Germinal center (tissue), 1 donor: ENCODE data around the gene PFDN2.

Experiments used
- DNase-seq: peaks from one replicate; pipeline ENCODE4 v3.0.0; 2012; ENCODE audit warnings: mixed read lengths, low spot score

PFDN2 gene

GRCh38 chr1:161099090-161099802, 18.6 kb downstream of the PFDN2 start:
- no peak for DNase-seq

GRCh38 chr1:161098210-161099068, 19.4 kb downstream of the PFDN2 start, which contains the start of gene KLHDC9:
TSS of gene KLHDC9 (plus strand) at chr1:161098361. CDS start at chr1:161098536, 175 bp downstream.
- DNase-seq, result peak; percentile 77

GRCh38 chr1:161096530-161096929, 21.3 kb downstream of the PFDN2 start:
- DNase-seq, result no peak

- no peak for DNase-seq
These were observed 21.8 kb downstream of the PFDN2 start for GRCh38 chr1:161096015-161096414.

GRCh38 chr1:161095230-161095629, 22.6 kb downstream of the PFDN2 start:
- no peak for DNase-seq

- DNase-seq, result no peak
These were observed 23.4 kb downstream of the PFDN2 start for GRCh38 chr1:161094481-161094880.

GRCh38 chr1:161092621-161093028, 25.2 kb downstream of the PFDN2 start:
- no peak for DNase-seq

- DNase-seq, result no peak
These were observed 25.9 kb downstream of the PFDN2 start for GRCh38 chr1:161091796-161092507.

DNA sequence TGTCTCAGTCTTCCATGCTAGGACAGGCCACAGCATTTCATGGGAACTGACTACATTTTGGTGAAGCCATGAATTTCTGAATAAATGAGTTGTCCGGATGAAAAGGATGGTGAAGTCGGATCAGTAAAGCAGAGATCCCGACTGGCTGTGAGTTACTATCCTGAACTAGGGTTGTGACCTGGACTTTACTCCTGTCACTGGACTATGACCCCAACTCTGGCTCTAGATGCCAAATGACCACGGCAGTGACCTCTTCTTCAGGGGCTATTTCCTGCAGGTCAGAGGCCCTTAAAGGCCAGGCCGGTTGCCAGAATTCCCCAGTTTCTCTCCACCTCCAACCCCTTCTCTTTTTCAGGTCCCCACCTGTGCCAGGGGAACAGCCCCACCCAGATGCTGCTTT, 26.7 kb downstream of the PFDN2 start:
- DNase-seq, result no peak

- DNase-seq, result no peak
These were observed 27.2 kb downstream of the PFDN2 start for GRCh38 chr1:161090617-161091016.

DNA sequence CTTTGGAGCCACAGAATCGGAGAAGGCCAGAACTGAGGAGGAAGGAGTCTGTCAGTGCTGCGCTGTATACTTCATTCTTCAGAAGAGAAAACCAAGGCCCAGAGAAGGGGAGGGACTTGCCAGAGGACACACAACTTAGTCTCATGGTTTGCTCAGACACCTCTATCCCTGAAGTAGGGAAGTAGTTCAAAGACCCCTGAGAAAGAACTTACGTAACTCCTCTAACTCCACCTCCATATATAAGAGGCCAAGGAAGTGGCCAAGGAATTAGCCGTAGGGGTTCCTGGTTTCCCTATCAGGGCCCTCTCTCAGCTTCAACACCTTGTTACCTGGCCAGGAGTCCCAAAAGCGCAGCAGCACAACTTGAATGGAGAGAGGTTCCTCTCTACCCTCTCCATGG, 27.9 kb downstream of the PFDN2 start:
- DNase-seq, result no peak

DNA sequence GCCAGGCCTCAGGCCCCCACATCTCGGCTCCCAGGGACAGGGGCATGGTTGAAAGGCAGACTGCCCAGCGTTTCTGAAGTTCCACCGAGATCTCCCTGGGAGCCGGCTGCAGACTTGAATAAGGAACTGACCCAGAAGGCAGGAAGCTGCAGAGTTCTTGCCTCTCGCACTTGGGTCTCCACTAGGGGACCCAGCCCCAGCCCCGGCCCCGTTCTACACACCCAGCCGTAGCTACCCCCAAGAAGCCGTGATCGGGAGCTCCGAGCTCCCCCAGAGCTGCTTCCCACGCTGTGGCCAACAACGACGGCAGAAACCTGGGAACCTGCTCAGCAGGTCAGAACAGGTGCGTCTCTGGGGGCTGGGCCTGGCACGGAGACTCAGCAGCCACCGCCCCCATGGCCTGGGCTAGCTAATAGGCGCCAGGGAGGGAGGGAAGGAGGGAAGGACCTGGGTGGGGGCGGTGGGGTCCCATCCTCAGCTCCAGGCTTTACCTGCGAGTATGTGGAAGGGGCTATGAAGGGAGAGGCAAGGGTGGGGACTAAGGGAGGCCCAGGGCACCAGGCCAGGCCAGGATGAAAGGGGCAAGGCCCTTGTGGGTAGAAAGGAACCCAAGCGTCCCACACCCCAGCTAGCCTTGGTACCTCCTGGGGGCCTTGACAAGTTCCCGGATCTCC, 28.4 kb downstream of the PFDN2 start, which contains the start of gene NECTIN4:
TSS of gene NECTIN4 (minus strand) at position 308 of the 674 bp plus-strand sequence. CDS start at position 46, 262 bp downstream.
- DNase-seq, result no peak

DNA sequence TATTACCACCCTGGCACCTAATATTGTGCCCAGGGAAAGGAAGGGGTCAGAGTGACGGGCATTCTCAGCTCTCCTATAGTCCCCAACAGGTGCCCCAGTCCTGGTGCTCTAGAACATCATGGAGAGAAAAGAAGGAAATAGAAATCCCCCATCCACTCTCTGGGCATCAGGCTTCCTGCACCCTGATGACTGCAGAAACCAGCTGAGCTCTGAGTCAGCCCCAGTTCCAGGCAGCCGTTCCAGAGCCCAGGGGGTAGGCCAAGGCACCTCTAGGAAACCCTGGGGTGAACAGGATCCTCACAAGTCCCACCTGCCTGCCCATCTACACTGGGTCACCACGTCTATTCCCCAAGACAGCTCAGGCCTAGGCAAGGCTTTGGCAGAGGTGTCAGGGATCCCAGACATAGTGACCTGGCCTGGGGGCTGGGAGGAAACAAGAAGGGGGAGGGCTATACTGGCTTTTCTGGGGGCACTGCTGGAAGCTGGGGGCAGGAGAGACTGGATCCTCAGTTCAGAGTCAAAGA, 29.2 kb downstream of the PFDN2 start:
- no peak for DNase-seq

DNA sequence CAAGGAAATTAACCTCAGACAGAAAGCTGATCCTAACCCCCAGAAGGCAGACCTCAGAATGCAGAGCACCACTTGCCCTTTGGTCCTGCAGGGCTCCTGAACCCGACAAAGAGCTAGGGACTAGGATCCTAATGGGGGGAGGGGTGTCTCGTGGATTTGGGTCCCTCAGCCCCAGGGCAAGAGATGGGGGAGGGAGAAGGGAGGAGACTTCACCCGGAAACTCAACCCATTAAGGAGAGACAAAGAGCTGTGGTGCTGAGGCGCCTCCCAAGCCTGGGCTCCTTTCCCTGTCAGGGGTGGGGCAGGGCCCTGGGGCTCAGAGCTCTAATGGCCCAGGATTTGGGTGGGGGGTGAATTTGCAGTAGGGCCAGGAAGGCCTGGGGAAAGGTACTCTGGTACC, 31.4 kb downstream of the PFDN2 start:
- no peak for DNase-seq

DNA sequence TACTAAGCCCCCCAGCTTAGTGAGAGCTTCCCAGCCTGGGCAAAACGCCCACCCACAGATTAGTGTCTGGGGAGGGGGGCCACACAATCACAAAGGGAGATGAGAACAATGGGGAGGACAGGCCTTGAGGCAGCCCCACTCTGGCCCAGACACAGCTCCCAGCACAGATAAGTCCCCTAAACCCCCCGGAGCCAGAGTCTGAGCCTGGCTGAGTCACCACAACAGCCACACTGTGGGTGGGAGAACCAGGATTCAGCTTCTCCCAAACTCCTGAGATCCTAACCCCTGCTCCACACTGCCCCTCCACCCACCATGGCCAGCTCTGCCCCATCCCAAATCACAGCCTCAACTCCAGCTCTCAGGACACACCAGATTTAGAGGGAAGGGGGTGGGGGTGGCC, 32.7 kb downstream of the PFDN2 start:
- no peak for DNase-seq

DNA sequence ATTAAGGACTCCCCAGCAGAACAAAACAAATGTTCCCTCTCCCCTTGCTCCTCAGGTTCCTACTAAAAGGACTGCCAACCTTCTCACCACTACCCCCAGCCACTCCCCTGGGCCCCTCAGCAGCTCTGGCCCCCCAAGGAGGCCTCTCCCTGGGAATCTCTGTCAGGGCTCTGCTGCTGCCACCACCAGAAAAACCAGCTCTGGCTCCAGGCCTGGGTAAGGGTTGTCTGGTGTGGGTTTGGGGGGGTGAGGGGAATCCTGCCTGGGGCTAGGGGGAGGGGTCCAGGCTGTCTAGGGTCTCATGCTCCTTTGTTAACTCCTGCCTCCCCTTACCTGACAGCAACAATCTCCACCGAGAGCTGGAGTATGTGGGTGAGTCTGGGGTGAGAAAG, 33.2 kb downstream of the PFDN2 start:
- DNase-seq, result no peak

DNA sequence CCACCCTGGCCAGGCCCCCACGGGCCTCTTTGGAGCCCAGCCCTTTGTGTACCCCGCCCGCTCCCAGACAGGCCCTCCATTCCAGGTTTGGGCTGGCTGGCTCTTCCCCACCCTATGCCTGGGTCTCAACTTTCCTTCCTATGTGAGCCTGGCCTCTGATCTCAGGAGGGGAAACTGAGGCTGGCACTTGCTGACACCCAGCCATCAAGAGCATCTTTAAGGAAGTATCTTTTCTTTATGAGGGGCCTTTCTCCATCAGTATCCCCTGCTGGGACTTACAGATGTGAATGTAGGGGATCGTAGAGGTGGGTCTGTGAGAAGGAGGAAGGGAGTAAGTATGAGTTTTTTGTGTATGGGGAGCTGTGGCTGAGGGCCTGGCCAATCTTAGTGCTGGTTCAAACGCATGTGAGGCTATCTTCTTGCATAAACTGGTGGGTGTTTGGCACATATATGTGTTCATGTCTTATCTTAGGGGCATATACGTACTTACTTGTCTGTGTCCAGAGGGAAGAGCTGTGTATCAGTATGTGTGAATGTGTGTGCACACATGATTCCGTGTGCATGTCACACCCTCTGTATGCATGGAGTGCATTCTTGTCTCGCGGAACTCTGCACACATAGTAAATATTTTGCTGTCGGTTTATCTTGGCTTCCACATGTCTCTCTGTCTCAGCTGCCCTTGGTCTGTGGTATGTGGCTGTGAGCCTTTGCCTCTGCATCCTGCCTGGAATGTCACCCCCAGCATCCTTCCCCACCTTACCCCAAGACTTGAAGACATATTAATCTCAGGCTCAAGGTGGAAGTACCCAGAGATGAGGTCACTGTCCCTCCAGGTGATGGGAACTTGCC, 33.9 kb downstream of the PFDN2 start:
- DNase-seq, result no peak

- DNase-seq, result no peak
These were observed 34.7 kb downstream of the PFDN2 start for GRCh38 chr1:161082996-161083747.

GRCh38 chr1:161082483-161082882, 35.4 kb downstream of the PFDN2 start:
- no peak for DNase-seq

DNA sequence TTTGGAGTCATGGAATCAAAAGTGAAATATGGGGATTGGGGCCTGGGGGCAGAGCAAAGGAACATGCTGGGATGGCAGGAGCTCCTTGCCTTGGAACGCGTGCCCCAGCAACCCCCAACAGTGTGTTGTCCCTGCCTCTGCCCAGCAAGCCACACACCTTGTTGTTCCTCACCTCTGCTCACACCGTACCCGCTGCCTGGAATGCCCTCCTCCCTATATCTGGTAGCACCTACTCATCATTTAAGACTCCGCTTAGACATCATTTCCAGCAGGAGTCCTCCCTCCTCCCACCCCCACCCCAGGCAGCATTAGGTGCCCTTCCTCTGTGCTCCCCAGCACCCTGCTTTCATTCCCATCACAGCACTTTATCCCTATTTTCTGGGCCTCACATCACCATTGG, 36.3 kb downstream of the PFDN2 start:
- no peak for DNase-seq
